NB4 (cell line): ENCODE results near the gene OTUD3.
"Not testable (repeated sequence)": the region's sequence is repeated elsewhere in the genome, so short reads cannot be mapped to it uniquely, and the experiment has no call there.

Experiments used
- MYC ChIP-seq: IDR thresholded peaks from 2 replicates; pipeline ENCODE4 v1.6.1; 2011; ENCODE audit warnings: low read depth, low read length
- POLR2A ChIP-seq: IDR thresholded peaks from 2 replicates; pipeline ENCODE4 v1.6.1; 2011; ENCODE audit warnings: mild to moderate bottlenecking; ENCODE audit not compliant: insufficient read length; ENCODE audit errors: extremely low read depth
- TF ChIP-seq, protein P1 (sequence below): IDR thresholded peaks from one replicate; pipeline ENCODE4 v1.5.1; 2012; ENCODE audit warnings: low read depth, low read length
- TF ChIP-seq, protein P2 (sequence below): IDR thresholded peaks from 2 replicates; pipeline ENCODE4 v1.6.1; 2011; ENCODE audit warnings: low read depth, low read length

GRCh38 chr1:19880841-19881240 is 1.4 kb upstream of the OTUD3 start:
- TF ChIP-seq, protein P1, sequence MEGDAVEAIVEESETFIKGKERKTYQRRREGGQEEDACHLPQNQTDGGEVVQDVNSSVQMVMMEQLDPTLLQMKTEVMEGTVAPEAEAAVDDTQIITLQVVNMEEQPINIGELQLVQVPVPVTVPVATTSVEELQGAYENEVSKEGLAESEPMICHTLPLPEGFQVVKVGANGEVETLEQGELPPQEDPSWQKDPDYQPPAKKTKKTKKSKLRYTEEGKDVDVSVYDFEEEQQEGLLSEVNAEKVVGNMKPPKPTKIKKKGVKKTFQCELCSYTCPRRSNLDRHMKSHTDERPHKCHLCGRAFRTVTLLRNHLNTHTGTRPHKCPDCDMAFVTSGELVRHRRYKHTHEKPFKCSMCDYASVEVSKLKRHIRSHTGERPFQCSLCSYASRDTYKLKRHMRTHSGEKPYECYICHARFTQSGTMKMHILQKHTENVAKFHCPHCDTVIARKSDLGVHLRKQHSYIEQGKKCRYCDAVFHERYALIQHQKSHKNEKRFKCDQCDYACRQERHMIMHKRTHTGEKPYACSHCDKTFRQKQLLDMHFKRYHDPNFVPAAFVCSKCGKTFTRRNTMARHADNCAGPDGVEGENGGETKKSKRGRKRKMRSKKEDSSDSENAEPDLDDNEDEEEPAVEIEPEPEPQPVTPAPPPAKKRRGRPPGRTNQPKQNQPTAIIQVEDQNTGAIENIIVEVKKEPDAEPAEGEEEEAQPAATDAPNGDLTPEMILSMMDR = not testable (repeated sequence)
- TF ChIP-seq, protein P2, sequence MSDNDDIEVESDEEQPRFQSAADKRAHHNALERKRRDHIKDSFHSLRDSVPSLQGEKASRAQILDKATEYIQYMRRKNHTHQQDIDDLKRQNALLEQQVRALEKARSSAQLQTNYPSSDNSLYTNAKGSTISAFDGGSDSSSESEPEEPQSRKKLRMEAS = not testable (repeated sequence)
- not testable (repeated sequence) for TF ChIP-seq POLR2A, MYC
